A673 (cell line): ENCODE measurements around the gene TANC1.

Experiments used
- EZH2 ChIP-seq: fragments of 200-600 bp; sonication (generic); IDR thresholded peaks from 2 replicates; pipeline ENCODE4 v1.6.1; 2017; ENCODE audit warnings: borderline replicate concordance, low read depth, mild to moderate bottlenecking, mixed read lengths, antibody characterized with exemption, low read length; ENCODE audit not compliant: poor library complexity, severe bottlenecking
- TF ChIP-seq, protein P1 (sequence below): fragments of 300-800, 200-600 bp; sonication (generic); conservative IDR thresholded peaks from 2 replicates; pipeline ENCODE4 v1.5.1; 2017; ENCODE audit warnings: low read depth, mild to moderate bottlenecking, antibody characterized with exemption, low read length, moderate library complexity, mixed read lengths

DNA sequence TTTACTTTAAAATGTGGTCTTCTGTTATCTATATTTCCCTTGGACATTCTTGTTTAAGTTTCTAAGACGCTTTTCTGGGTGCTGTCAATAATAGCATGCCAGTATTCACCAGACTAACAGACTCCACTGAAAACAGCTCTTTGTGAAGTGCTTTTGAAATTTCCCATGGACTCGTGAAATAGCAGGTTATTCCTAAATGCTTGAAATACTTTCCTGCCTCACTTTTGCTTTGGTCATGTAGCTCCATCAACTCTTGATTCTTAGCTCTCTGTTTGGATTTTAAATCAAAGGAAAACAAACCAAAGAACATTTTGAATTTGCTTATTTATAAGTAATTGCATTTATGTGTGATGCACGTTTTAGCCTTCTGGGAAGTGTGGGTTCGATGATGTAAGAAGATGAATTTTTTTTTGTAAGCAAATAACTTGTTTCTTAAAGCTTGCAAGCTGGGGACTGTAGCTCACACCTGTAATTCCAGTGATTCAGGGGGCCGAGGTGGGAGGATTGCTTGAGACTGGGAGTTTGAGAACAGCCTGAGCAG lies 170.3 kb downstream of the TANC1 start:
- TF ChIP-seq, protein P1, sequence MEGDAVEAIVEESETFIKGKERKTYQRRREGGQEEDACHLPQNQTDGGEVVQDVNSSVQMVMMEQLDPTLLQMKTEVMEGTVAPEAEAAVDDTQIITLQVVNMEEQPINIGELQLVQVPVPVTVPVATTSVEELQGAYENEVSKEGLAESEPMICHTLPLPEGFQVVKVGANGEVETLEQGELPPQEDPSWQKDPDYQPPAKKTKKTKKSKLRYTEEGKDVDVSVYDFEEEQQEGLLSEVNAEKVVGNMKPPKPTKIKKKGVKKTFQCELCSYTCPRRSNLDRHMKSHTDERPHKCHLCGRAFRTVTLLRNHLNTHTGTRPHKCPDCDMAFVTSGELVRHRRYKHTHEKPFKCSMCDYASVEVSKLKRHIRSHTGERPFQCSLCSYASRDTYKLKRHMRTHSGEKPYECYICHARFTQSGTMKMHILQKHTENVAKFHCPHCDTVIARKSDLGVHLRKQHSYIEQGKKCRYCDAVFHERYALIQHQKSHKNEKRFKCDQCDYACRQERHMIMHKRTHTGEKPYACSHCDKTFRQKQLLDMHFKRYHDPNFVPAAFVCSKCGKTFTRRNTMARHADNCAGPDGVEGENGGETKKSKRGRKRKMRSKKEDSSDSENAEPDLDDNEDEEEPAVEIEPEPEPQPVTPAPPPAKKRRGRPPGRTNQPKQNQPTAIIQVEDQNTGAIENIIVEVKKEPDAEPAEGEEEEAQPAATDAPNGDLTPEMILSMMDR, result no peak
- TF ChIP-seq EZH2, result no peak
